ENCODE data around the gene NAMPT.

The NAMPT gene

GRCh38 chr7:106265133-106265532, 19.6 kb downstream of the NAMPT start:
- H3K9me3 ChIP-seq (ENCODE audit: control insufficient read depth, insufficient read depth, low read length) = no peaks in the 10 kb centered on the region
- TF ChIP-seq CTCF (IDR thresholded peaks at IDR 0.05; ENCODE audit: low read depth, low read length, poor library complexity, severe bottlenecking) (no peak), EZH2phosphoT487 (IDR thresholded peaks at IDR 0.05; ENCODE audit: borderline replicate concordance, low read length) (no peak)
- H3K9me2 ChIP-seq (replicated peaks; ENCODE audit: control insufficient read depth, low read length) = no peaks in the 10 kb centered on the region
- H3K36me3 ChIP-seq (ENCODE audit: control insufficient read depth, low read length) = peaks cover 88% of the 10 kb centered on the region
- H3K27me3 ChIP-seq (ENCODE audit: control insufficient read depth, low read length) = no peaks in the 10 kb centered on the region
- no peak overlapping the region for H3K27ac ChIP-seq (ENCODE audit: low read depth, low read length)
- no peak overlapping the region for H3K4me2 ChIP-seq (ENCODE audit: low read length)
- H3K4me1 ChIP-seq (ENCODE audit: control insufficient read depth, low read length) = no peaks in the 10 kb centered on the region
- no peaks in the 10 kb centered on the region for H3F3A ChIP-seq (ENCODE audit: control insufficient read depth, insufficient read depth)
- no peaks in the 10 kb centered on the region for H4K20me1 ChIP-seq (ENCODE audit: control insufficient read depth, insufficient read depth, low read depth, low read length)
- no peak overlapping the region for H3K4me3 ChIP-seq (ENCODE audit: low read length)
- H3K79me2 ChIP-seq (ENCODE audit: control insufficient read depth, low read length) = no peaks in the 10 kb centered on the region

- H3K4me3 ChIP-seq (ENCODE audit: low read length) = no peak overlapping the region
- no peaks in the 10 kb centered on the region for H3F3A ChIP-seq (ENCODE audit: control insufficient read depth, insufficient read depth)
- H3K9me2 ChIP-seq (replicated peaks; ENCODE audit: control insufficient read depth, low read length) = no peaks in the 10 kb centered on the region
- no peak overlapping the region for H3K27ac ChIP-seq (ENCODE audit: low read depth, low read length)
- TF ChIP-seq CTCF (IDR thresholded peaks at IDR 0.05; ENCODE audit: low read depth, low read length, poor library complexity, severe bottlenecking) = no peak
- TF ChIP-seq EZH2phosphoT487 (IDR thresholded peaks at IDR 0.05; ENCODE audit: borderline replicate concordance, low read length) = no peak
- H3K4me1 ChIP-seq (ENCODE audit: control insufficient read depth, low read length) = no peaks in the 10 kb centered on the region
- H3K36me3 ChIP-seq (ENCODE audit: control insufficient read depth, low read length) = peaks cover 92% of the 10 kb centered on the region
- H3K9me3 ChIP-seq (ENCODE audit: control insufficient read depth, insufficient read depth, low read length) = no peaks in the 10 kb centered on the region
- no peaks in the 10 kb centered on the region for H3K79me2 ChIP-seq (ENCODE audit: control insufficient read depth, low read length)
- no peak overlapping the region for H3K4me2 ChIP-seq (ENCODE audit: low read length)
- no peaks in the 10 kb centered on the region for H3K27me3 ChIP-seq (ENCODE audit: control insufficient read depth, low read length)
- no peaks in the 10 kb centered on the region for H4K20me1 ChIP-seq (ENCODE audit: control insufficient read depth, insufficient read depth, low read depth, low read length)
Measured at GRCh38 chr7:106262221-106262881, 22.4 kb downstream of the NAMPT start.

- Histone ChIP-seq H3K27ac (ENCODE audit: low read depth, low read length) (no peak overlapping the region), H3K79me2 (ENCODE audit: control insufficient read depth, low read length) (no peaks in the 10 kb centered on the region), H3K4me2 (ENCODE audit: low read length) (no peak overlapping the region), H3K9me3 (ENCODE audit: control insufficient read depth, insufficient read depth, low read length) (no peaks in the 10 kb centered on the region), H3F3A (ENCODE audit: control insufficient read depth, insufficient read depth) (no peaks in the 10 kb centered on the region), H3K4me3 (ENCODE audit: low read length) (no peak overlapping the region), H3K9me2 (replicated peaks; ENCODE audit: control insufficient read depth, low read length) (no peaks in the 10 kb centered on the region), H3K27me3 (ENCODE audit: control insufficient read depth, low read length) (no peaks in the 10 kb centered on the region), H3K36me3 (ENCODE audit: control insufficient read depth, low read length) (peaks cover 92% of the 10 kb centered on the region), H3K4me1 (ENCODE audit: control insufficient read depth, low read length) (no peaks in the 10 kb centered on the region), H4K20me1 (ENCODE audit: control insufficient read depth, insufficient read depth, low read depth, low read length) (no peaks in the 10 kb centered on the region)
- TF ChIP-seq EZH2phosphoT487 (IDR thresholded peaks at IDR 0.05; ENCODE audit: borderline replicate concordance, low read length) = no peak
- TF ChIP-seq CTCF (IDR thresholded peaks at IDR 0.05; ENCODE audit: low read depth, low read length, poor library complexity, severe bottlenecking) = no peak
Measured at GRCh38 chr7:106260136-106260561, 24.6 kb downstream of the NAMPT start.
